SW 1271 (cell line): ENCODE results near the gene CWC27.

Experiments
- DNase-seq, 2 experiments: peaks; one replicate each; lab custom pipeline; 2025; lab: John Stamatoyannopoulos, UW

The CWC27 gene

GRCh38 chr5:64768358-64769312 lies at the start of gene CWC27, which contains the start of gene SREK1IP1:
CWC27 (plus strand) TSS chr5:64768930; CDS start chr5:64769147, 217 bp downstream.
SREK1IP1 (minus strand) TSS chr5:64768691; CDS start chr5:64768517, 174 bp downstream.
- DNase-seq, result peak; percentile 90 to 96

- no peak for DNase-seq
Observed at GRCh38 chr5:64722588-64722987, 46.1 kb upstream of the CWC27 start.

- DNase-seq, result no peak
Observed at GRCh38 chr5:64727150-64727549, 41.6 kb upstream of the CWC27 start.

- DNase-seq, result no peak
Observed at GRCh38 chr5:64742411-64742810, 26.3 kb upstream of the CWC27 start.

GRCh38 chr5:64742821-64743220 lies 25.9 kb upstream of the CWC27 start:
- DNase-seq, result no peak

GRCh38 chr5:64744914-64745313 lies 23.8 kb upstream of the CWC27 start:
- DNase-seq, result no peak

- no peak for DNase-seq
Observed at GRCh38 chr5:64746446-64746845, 22.3 kb upstream of the CWC27 start.

- DNase-seq, result no peak
Observed at GRCh38 chr5:64749385-64749784, 19.3 kb upstream of the CWC27 start.

GRCh38 chr5:64754066-64754465 lies 14.7 kb upstream of the CWC27 start:
- DNase-seq, result no peak

- DNase-seq, result no peak
Observed at GRCh38 chr5:64758901-64759300, 9.8 kb upstream of the CWC27 start.

- DNase-seq, result no peak
Observed at GRCh38 chr5:64759960-64760660, 8.6 kb upstream of the CWC27 start.

GRCh38 chr5:64763948-64764503 lies 4.7 kb upstream of the CWC27 start:
- no peak for DNase-seq

- no peak for DNase-seq
Observed at GRCh38 chr5:64765804-64766504, 2.8 kb upstream of the CWC27 start.

- no peak for DNase-seq
Observed at GRCh38 chr5:64766941-64767340, 1.8 kb upstream of the CWC27 start.

- DNase-seq, result peak in 1 of 2 experiments; percentile 49
Observed at GRCh38 chr5:64767959-64768357, 772 bp upstream of the CWC27 start.

- no peak for DNase-seq
Observed at GRCh38 chr5:64769855-64770254, 1.1 kb downstream of the CWC27 start.

GRCh38 chr5:64771736-64772135 lies 3.0 kb downstream of the CWC27 start:
- DNase-seq, result no peak

GRCh38 chr5:64773533-64773932 lies 4.8 kb downstream of the CWC27 start:
- no peak for DNase-seq

- DNase-seq, result no peak
Observed at GRCh38 chr5:64775291-64775690, 6.6 kb downstream of the CWC27 start.

- DNase-seq, result peak in 1 of 2 experiments; percentile 77
Observed at GRCh38 chr5:64784451-64785025, 15.8 kb downstream of the CWC27 start.

GRCh38 chr5:64786372-64786771 lies 17.6 kb downstream of the CWC27 start:
- no peak for DNase-seq

GRCh38 chr5:64788156-64788555 lies 19.4 kb downstream of the CWC27 start:
- DNase-seq, result no peak
